22Rv1 (cell line): ENCODE data around the gene RAB7B.
"Not testable (repeated sequence)": the region's sequence is repeated elsewhere in the genome, so short reads cannot be mapped to it uniquely, and the experiment has no call there.

Source experiments
- H3K27ac ChIP-seq: fragments of 450-650 bp; 2 replicates; pipeline ENCODE4 v1.5.1; 2017
- CTCF ChIP-seq: fragments of 450-650 bp; IDR thresholded peaks from 2 replicates; pipeline ENCODE4 v1.5.1; 2017; ENCODE audit warnings: mild to moderate bottlenecking
- ZFX ChIP-seq: fragments of 450-650 bp; IDR thresholded peaks from 2 replicates; pipeline ENCODE4 v1.6.1; 2017; ENCODE audit warnings: antibody characterized with exemption, borderline replicate concordance

The RAB7B gene

DNA sequence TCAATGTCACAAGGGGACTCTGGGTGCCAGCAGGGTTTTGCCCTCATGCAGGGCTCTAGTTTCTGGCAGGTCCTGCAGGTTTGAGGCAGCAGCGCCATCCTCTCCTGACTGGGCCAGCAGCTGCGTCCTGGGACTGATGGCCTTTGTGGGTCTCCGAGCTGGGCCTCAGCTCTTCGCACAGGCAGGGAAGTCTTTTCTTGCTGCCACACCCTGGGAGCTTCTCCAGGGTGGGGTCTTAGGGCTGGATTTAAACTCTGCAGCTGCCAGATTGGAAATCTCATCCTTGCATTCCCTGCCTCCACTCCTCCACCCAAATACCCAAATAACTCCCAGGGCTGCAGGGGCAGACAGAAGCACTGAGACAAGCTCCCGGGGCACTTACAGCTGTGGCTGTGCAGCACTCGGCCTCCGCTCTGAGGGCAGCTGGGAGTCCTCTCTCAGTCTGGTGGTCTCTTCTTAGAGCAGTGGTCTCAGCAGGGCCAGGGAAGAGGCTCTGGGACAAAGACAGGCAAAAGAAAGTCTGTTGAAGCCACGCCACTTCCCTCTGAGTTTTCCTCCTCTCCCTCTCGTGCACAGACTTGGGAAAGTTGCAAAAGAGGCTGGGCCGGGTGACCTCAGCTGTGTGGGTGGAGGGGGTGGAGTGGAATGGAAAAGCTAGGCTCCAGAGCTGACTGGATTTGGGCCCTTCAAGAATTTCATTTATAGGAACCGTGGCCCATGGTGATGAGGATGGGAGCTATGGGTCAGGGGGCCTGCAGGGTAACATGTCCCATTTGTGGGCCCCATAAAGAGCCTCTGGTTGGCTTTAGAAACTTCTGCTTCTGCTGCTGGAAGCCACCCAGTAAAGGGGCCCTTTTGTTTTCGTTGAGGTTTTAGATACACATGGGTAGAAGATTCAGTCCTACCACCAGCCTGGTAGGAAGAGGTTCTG, at the start of gene RAB7B:
TSS of gene RAB7B (minus strand) at position 525 of the 931 bp plus-strand sequence. CDS start 9,260 bp downstream, outside the sequence.
- H3K27ac ChIP-seq, result no peak within 1 kb of the TSS
- TF ChIP-seq CTCF, result no peak
- no peak for TF ChIP-seq ZFX

DNA sequence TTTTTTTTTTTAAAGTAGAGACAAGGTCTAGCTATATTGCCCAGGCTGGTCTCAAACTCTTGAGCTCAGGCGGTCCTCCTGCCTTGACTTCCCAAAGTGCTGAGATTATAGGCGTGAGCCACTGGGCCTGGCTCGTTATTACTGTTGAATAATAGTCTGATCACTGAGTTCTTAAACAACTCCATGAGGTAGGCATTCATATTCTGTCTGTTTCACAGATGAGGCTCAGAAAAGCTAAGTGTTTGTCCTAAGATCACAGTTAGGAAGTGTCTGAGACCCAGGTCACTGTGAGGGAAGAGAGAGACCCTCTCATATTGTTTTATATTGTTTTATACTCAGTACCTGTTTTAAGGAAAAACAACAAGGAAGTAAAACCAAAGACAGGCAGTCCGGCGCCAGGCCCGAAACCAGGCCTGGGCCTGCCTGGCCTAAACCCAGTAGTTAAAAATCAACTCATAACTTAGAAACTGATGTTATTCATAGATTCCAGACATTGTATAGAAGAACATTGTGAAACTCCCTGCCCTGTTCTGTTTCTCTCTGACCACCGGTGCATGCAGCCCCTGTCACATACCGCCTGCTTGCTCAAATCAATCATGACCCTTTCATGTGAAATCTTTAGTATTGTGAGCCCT, 49.2 kb upstream of the RAB7B start:
- H3K27ac ChIP-seq, result not testable (repeated sequence)

DNA sequence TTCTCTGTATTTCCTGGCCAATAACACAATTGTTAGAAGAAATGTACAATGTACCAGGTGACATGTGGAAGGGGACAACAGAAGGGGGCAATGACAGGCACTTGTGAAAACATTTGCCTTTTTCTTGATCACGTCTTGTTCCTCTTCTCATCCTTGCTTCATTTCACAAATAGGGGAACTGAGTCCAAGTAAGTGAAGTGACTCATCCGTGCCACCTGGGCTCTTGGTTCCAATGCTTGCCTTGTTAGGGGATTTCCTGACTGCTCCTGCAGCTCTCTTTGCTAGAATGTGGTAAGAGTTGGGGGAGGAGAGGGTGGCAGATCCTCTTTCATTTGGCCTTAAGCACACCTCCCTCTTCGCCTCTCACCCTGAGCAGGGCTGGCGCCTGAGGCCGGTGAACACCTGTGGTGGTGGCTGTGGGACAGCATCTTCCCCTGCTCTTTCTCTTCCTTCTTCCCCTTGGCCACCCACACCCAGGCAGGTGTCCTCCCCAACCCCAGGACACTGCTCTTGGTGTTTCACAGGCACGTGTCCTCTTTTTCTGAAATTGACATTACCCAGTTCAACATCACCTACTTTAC, 47.5 kb upstream of the RAB7B start:
- TF ChIP-seq ZFX (no peak), CTCF (no peak)
- H3K27ac ChIP-seq, result no peak overlapping the region

DNA sequence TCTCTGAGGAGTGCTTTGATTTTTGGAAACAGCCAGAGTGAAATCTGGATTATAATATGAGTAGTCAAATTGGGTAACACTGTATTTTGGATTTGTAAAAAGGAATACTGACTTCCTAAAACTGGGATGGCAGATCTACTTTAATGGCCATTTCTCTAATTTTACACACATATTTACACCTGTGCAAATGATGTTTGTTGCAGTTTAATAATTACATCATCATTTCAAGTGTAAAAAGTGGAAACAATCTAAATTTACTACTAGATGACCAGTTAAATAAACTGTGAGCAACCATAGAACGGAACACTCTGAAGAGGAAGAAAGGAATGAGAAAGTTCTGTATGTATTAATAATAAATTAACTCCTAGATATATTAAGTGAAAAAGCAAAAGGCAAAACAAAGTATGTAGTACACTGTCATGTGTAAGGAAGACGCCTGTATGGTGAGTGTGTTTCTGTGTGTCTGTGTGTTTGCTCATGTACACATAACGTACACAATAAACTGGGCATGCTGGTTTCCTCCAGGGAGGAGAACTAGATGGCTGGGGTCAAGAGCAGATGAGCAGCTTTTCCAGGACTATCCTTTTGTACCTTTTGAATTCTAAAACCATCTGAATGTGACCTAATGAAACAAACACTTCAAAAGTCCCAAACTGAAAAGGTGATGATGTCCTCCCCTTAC, 46.9 kb upstream of the RAB7B start:
- no peak overlapping the region for H3K27ac ChIP-seq
- no peak for TF ChIP-seq CTCF
- TF ChIP-seq ZFX, result no peak

DNA sequence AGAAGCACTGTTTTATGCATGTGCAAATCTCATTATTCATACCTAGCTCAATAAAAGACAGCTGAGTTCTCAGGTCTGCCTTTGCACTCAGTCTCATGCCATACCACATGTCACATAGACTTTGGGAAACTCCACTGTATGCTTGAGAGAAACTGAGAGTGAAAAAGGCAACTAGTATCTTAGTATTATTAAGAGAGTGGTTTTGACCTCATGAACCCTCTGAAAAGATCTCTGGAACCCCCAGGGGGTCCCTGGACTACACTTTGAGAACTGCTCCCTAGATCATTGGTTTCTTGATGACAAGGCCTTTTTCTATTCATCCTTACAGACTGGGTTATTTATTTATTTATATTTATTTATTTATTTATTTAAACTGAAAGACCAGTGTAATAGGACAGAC, 46.1 kb upstream of the RAB7B start:
- TF ChIP-seq ZFX (no peak), CTCF (no peak)
- H3K27ac ChIP-seq, result no peak overlapping the region

DNA sequence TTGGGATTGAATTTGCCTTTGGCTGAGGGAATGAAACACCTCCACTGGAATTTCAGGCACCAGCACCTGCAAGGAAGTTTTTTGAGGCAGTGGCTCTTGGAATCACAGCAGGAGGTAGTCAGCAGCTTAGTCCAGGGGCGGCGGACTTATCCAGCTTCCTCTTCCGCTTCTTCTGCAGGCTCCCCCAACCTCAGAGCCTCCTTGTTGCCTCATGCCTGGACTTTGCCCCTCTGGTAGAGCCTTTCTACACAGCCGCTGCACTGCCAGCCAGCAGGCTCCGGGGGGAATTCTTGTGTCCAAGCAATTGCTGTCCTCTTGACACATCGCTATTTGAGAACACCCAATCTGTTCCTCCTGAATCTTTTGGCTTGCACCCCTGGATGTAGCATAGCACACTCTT, 45.4 kb upstream of the RAB7B start:
- no peak for TF ChIP-seq CTCF
- no peak for TF ChIP-seq ZFX
- no peak overlapping the region for H3K27ac ChIP-seq

DNA sequence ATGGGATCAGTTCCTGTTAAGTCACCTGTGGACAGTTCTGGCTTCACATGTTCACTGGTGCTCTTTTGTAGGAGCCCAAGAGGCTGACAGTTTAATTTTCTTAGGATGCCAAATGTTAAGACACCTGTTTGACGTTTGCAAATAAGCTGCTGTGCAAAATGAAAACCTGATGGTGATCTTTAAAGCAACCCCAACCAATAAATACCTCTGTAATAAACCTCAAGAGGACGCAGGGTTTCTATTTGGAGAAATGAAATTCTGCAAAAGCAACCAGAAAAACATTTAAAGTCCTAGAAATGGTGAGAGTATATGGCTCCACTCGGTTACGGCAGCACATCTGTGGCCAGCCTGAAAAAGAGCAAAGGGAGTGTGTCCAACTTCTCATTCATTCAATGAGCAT, 44.1 kb upstream of the RAB7B start:
- no peak overlapping the region for H3K27ac ChIP-seq
- TF ChIP-seq ZFX (no peak), CTCF (no peak)
